ENCODE measurements around the gene TBC1D22A.

DNA sequence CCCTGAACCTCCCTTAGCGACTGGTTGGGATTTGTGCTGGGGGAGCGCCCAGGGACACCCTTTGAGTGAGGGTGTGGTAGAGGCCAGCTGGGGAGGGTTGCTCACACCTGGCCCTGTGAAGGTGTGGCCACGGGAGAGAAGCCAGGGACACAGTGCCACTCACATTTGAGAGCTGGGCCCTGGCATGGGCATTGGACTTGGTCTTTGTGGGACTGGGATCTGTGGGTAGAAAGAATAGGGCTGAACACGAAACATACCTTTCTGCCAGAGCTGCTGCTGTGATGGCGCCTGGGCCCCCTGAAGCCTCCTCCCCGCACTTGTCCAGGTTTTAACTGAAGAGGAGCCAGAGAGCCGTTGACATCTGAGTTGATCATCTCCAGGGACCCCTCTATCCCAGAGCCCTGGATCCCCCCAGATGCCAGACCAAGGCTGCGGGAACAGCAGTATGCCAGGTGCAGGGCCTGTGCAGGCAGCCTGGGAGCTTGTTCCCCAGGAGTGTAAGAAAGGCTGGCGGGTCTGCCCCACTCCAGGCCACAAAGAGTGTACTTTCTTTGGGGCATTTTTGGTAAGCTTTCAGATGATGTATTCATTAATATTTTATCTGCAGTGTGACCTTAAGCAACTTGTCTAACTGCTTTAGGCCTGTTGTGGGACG lies 284.1 kb downstream of the TBC1D22A start:
- TF ChIP-seq, protein P1, sequence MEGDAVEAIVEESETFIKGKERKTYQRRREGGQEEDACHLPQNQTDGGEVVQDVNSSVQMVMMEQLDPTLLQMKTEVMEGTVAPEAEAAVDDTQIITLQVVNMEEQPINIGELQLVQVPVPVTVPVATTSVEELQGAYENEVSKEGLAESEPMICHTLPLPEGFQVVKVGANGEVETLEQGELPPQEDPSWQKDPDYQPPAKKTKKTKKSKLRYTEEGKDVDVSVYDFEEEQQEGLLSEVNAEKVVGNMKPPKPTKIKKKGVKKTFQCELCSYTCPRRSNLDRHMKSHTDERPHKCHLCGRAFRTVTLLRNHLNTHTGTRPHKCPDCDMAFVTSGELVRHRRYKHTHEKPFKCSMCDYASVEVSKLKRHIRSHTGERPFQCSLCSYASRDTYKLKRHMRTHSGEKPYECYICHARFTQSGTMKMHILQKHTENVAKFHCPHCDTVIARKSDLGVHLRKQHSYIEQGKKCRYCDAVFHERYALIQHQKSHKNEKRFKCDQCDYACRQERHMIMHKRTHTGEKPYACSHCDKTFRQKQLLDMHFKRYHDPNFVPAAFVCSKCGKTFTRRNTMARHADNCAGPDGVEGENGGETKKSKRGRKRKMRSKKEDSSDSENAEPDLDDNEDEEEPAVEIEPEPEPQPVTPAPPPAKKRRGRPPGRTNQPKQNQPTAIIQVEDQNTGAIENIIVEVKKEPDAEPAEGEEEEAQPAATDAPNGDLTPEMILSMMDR (IDR thresholded peaks at IDR 0.05) = no peak
- no peak for TF ChIP-seq YY1 (IDR thresholded peaks at IDR 0.05; ENCODE audit: low read depth)
- no peak for TF ChIP-seq RAD21 (IDR thresholded peaks at IDR 0.05; ENCODE audit: low read length)
- TF ChIP-seq POLR2AphosphoS5 (IDR thresholded peaks at IDR 0.05; ENCODE audit: low read depth, low read length) = no peak
- TF ChIP-seq RFX5 (IDR thresholded peaks at IDR 0.05; ENCODE audit: low read length) = no peak
